HG03039 (cell line): ENCODE measurements around the gene SAFB2.

Source experiments
- ATAC-seq: cut with Tn5 transposase; IDR thresholded peaks from one replicate; pipeline ENCODE4 v1.9.1; 2021; ENCODE audit warnings: mild to moderate bottlenecking, moderate library complexity; ENCODE audit not compliant: unreplicated experiment

SAFB2 gene

GRCh38 chr19:5585461-5586299 is 36.9 kb downstream of the SAFB2 start:
- no peak for ATAC-seq

DNA sequence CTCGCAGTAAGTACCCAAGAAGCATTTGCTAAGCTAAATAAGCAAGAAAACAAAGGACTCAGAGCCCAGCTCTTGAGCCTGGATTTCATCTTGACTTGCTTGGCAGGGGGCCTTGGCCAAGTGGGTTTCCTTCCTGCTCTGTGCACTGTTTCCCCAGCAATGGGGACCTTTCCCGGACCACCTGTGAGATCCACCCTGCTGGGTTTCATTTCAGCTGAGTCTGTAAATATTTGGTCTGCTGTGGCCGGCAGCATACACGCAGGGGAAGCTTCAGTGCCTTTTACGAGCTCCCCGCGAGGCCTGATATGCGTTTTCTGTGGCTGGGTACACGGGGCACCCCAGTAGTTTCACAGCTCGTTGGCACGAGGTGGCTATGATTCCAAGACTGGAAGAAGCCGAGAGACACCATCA is 42.4 kb downstream of the SAFB2 start:
- no peak for ATAC-seq

GRCh38 chr19:5579697-5580096 is 42.9 kb downstream of the SAFB2 start:
- no peak for ATAC-seq

DNA sequence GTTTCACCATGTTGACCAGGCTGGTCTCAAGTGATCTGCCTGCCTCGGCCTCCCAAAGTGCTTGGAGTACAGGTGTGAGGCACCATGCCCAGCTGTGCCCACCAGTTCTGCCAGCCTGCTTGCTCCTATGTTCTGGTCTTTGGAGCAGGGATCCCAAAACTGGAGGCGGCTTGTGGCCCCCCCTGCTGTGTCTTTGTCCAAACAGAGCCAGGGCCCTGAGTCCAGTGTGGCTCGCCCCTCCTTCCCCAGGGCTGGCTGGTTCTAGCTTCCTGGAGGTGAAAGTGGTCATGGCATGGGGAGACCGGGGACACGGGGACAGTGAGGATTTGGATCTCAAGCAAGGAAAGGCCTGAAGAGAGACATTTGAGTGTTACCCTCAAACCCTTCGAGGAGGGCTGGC is 43.3 kb downstream of the SAFB2 start:
- no peak for ATAC-seq

DNA sequence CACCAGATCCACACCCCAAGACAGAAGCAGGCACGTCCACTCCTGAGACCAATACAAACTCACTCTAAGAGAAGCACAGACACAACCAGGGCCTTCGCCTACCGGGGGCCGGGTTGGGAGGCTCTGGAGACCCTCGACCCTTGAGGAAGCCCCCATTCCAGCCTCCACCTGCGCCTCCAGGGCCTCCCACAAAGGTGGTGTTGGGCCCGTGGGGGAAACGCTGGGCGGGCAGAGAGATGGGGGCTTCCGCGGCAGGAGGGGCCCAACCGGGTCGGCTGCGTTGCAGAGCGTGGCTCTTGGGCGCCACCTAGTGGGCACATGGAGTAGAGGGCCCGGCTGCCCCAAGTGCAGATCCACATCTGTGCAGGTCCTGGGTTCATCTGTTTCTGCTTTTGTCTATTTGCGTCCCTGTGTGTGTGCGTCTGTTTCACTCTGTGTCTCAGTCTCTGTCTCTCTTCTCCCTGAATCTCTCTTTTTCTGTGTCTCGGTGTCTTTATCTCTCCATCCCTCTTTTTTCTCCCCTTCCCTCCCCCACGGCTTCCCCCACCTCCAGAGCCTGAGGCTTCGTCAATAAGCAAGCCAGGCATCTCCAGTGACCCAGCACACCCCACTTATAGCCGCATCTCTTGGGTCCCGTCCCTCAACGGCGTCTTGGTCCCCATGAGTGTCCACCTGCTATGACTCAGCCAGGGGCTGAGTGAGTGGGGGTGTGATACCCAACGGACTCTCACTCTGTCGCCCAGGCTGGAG is 44.3 kb downstream of the SAFB2 start:
- no peak for ATAC-seq

- no peak for ATAC-seq
Measured at GRCh38 chr19:5575590-5575989, 47.0 kb downstream of the SAFB2 start.

DNA sequence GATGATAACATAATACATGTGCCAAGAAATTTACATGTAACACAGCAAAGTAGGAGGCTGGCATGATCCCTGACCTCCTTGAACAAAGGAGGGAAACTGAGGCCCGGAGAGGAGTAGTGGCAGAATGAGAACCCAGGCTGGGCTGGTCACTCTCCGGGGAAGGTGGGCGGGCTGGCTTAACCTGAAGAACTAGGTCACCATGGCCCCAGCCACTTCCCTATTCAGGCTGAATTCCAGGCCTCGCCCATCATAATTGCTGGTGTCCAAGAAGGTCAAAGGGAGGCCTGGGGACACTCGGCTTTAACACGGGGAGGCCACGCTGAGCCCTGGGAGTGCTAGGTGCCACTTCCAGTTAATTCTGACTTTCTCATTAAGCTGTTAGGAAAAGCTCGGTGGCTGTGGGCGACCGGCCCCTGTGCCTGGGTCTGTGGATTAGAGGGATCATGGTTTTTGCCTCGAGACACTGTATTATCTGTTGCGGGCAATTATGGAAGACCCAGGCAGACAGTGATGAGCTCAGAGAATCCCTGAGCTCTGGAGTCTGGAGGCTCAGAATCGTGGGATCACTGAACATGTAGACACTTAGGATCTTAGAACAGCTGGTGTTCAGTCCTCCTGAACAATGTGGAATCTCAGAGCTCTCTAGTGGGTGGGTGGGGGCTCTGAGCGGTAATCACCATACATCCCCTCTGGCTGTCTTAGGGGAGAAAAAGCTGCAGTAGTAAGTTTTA is 49.9 kb downstream of the SAFB2 start:
- ATAC-seq = no peak

DNA sequence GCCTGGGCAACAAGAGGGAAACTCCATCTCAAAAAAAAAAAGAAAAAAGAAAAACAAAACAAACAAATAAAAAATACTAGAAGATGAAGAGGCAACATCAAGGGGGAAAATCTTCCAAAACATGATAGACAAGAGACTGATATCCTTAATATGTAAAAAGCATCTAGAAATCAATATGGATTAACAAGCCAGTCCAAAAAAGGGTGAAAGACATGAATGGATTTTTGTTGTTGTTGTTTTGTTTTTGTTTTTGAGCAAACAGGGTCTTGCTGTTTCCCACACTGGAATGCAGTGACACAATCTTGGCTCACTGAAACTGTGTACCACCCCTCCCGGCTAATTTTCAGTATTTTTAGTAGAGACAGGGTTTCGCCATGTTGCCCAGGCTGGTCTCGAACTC is 50.8 kb downstream of the SAFB2 start:
- ATAC-seq = no peak

DNA sequence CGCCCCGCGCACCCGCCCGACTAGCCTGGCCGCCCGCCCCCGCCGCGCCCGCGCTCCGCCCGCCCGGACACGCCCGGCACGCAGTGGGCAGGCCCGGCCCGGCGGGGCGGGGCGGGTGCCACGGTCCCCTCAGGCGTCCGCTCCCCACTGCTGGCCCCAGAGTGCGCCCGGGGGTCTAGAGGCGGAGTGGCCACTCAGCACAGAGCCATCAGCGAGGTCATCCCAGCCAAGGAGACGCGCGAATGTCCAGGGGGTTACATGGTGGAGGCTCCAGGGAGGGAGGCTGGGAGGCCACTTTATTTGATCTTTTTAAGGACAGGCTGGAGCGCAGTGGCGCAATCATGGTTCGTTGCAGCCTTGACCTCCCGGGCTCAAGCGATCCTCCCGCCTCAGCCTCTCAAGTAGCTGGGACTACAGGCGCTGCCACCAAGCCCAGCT is 54.6 kb downstream of the SAFB2 start:
- no peak for ATAC-seq

- no peak for ATAC-seq
Measured at GRCh38 chr19:5567360-5567969, 55.1 kb downstream of the SAFB2 start, which contains the start of gene TINCR. Gene TINCR (minus strand): TSS chr19:5567953.

GRCh38 chr19:5564930-5565329 is 57.6 kb downstream of the SAFB2 start:
- no peak for ATAC-seq

GRCh38 chr19:5563935-5564612 is 58.5 kb downstream of the SAFB2 start:
- no peak for ATAC-seq

DNA sequence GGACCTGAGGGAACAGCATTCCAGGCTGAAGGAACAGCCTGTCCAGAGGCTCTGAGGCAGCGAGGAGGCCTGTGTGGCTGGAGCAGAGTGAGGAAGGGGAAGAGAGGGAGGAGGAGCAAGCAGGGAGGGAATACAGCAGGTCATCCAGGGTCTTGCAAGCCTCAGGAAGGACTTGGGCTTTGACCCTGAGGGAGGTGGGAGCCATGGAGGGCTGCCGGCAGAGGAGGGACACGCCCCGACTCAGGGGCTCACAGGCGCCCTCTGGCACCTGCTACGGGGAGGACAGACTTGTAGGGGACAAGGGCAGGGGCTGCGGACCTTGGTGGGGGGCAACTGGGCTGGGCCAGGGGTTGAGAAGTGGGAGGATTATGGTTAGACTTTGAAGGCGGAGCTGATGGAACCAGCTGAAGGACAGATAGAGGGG is 59.6 kb downstream of the SAFB2 start:
- no peak for ATAC-seq

DNA sequence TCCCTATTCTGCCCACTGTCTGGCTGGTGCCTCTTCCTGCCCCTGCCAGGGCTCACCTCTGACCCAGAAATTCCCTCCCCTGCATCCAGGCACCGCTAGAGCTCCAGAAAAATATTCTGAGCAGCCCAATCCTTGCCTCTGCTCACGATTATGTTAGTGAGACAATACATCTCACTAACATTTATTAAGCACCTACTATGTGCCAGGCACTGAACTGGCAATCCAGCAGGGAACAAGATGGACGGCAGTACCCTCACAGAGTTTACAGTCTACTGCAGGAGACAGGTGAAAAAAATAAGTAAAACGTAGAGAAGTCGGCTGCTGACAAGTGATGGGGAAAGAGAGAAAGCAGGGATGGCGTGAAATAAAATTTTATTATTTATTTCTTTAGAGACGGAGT is 60.3 kb downstream of the SAFB2 start:
- no peak for ATAC-seq

DNA sequence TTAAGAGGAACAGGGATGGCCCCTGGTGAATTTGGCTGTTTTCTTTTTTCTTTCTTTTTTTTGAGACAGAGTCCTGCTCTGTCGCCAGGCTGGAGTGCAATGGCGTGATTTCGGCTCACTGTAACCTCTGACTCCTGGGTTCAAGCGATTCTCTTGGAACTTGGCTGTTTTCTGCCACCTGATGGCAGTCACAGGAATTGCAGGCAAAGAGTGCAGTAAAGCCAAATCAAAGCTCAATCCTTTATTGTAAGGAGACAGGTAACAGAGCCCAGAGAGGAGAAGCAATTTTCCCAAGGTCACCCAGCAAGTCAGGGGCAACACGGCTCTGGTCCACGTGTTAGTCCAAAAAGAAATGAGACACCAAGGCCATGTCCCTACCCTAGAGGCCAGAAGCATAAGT is 61.0 kb downstream of the SAFB2 start:
- no peak for ATAC-seq

- no peak for ATAC-seq
Measured at GRCh38 chr19:5560156-5560555, 62.4 kb downstream of the SAFB2 start.

- ATAC-seq = no peak
Measured at GRCh38 chr19:5559804-5560133, 62.8 kb downstream of the SAFB2 start.

DNA sequence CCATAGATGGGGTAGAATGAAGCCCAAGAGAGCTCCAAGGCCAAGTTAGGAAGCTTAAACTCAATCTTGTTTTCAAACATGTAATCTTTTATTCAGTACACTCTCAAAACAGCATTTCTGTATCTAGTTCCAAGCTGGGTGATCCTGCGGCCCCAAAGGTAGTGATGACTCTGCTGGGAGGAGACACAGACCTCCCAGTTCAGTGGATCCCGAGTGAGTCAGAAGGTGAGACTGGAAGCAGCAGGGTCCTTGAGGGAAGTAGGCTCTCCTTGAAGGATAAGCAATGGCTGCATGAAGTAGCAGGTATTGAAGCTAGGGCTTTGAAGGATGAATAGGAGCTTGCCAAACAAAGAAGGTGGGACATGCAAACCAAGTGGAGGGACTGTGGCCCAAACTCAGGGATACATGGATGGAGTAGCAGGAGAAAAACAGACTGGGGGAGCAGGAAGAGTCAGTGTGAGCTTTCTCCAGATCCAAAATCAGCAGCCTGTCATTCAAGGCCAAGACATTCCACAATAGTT is 64.4 kb downstream of the SAFB2 start:
- ATAC-seq = no peak

- ATAC-seq = no peak
Measured at GRCh38 chr19:5557691-5558090, 64.9 kb downstream of the SAFB2 start.

DNA sequence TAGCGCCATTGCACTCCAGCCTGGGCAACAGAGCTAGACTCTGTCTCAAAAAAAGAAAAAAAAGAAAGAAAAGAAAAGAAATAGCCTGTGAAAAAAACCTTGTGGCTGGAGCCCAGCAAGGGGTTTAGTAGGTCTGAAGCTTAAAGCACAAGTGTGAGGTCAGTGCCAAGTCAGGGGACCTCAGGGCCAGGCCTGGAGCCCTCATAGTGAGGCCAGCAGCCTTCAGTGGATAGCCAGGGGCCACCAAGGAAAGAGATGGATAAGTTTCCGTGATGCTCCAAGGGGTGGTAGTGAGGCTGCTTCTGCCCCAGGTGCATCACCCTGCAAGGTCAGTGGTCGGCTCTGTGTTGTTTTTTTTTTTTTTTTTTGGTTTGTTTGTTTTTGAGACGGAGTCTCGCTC is 67.7 kb downstream of the SAFB2 start:
- ATAC-seq = no peak
